Activated CD4-positive, alpha-beta T cell treated with anti-CD3 and anti-CD28 coated beads for 36 hours (primary cell): Measurements from ENCODE around the gene PAX5. TPM values are rescaled to one million over a fixed set of nuclear protein-coding genes. Genes with fewer than 3 reads are reported as not detected.

Source experiments
- ATAC-seq: fragments of 200-7000 bp; cut with Tn5 transposase; one replicate; pipeline ENCODE4 v1.10.0; 2021; ENCODE audit warnings: mild to moderate bottlenecking, moderate library complexity
- CTCF ChIA-PET: fragments of 350-600 bp; sonication (Branson Sonifier 250); formaldehyde crosslinking; loops from one replicate; lab custom pipeline; 2021; ENCODE audit warnings: antibody characterized with exemption; lab: Charles Lee
- POLR2A ChIA-PET: fragments of 350-600 bp; sonication (Branson Sonifier 250); formaldehyde crosslinking; loops from one replicate; lab custom pipeline; 2021; ENCODE audit warnings: antibody characterized with exemption, inconsistent platforms; lab: Charles Lee
- DNase-seq: peaks from one replicate; pipeline ENCODE4 v3.0.0-alpha.2; 2020
- H3K27ac Mint-ChIP-seq: one replicate; pipeline ENCODE4 v1.8.0; 2021; ENCODE audit warnings: mixed read lengths
- H3K27me3 Mint-ChIP-seq: one replicate; pipeline ENCODE4 v1.8.0; 2021; ENCODE audit warnings: mixed read lengths
- H3K36me3 Mint-ChIP-seq: one replicate; pipeline ENCODE4 v1.8.0; 2021; ENCODE audit warnings: low read depth, mixed read lengths
- H3K4me1 Mint-ChIP-seq: one replicate; pipeline ENCODE4 v1.8.0; 2021; ENCODE audit warnings: mixed read lengths
- H3K4me3 Mint-ChIP-seq: one replicate; pipeline ENCODE4 v1.8.0; 2021; ENCODE audit warnings: mild to moderate bottlenecking, moderate library complexity, mixed read lengths
- H3K9me3 Mint-ChIP-seq: one replicate; pipeline ENCODE4 v1.8.0; 2021; ENCODE audit warnings: low read depth, mixed read lengths
- intact Hi-C, 2 experiments: fragments of 100-400 bp; cut with DNase I in 1 of 2; cut with micrococcal nuclease in 1 of 2; formaldehyde crosslinking; loops; one replicate each; pipeline versions ENCODE4 v1.14.2 to v1.15.1; 2022 to 2024; cut with DNase I, micrococcal nuclease
- total RNA-seq, 2 experiments: library from RNA; stranded (reverse); gene quantifications; one replicate each; pipeline ENCODE4 v1.2.3, GENCODE V29; 2021

Gene PAX5
- total RNA-seq, 2 experiments from 2014 or later = 0.21 to 0.51 TPM

- intact Hi-C loops = no loop called here
- CTCF ChIA-PET = interaction anchor here (0.7 to 3.8 kb wide), 2 partner anchors 11 to 24 kb away, joined by 3 to 22 read pairs; no protein-coding TSS in a partner anchor
- no peaks in the 10 kb centered on the region for H3K9me3 Mint-ChIP-seq
- H3K27ac Mint-ChIP-seq = no peak overlapping the region
- POLR2A ChIA-PET = no interaction called here
- H3K27me3 Mint-ChIP-seq = peaks cover 12% of the 10 kb centered on the region
- DNase-seq (no peak), ATAC-seq (no peak)
- H3K4me3 Mint-ChIP-seq = no peak overlapping the region
- H3K36me3 Mint-ChIP-seq = no peaks in the 10 kb centered on the region
- no peaks in the 10 kb centered on the region for H3K4me1 Mint-ChIP-seq
Observed at GRCh38 chr9:36884721-36885120, 149.3 kb downstream of the PAX5 start.

DNA sequence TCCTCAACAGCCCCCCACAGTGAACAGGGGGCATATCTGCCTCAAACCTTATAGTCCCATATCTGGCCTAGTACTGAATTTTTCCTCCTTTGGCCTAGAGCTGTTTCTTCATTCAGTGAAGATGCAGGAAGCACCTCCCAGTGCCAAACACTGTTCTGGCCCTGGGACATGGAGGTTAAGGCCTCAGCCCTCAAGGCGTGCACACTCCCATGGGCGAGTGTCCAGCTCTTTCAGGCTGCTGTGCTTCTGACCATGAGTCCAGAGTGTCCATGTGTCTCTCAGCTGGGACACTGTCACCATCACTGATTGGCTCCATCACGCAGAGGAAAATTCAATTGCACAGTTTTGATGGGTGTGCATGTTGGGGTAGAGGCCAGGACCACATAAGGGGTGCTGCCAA, 151.5 kb downstream of the PAX5 start:
- intact Hi-C loops = no loop called here
- Mint-ChIP-seq H3K27ac (no peak overlapping the region), H3K36me3 (no peaks in the 10 kb centered on the region), H3K4me1 (no peaks in the 10 kb centered on the region), H3K4me3 (no peak overlapping the region), H3K27me3 (peaks cover 11% of the 10 kb centered on the region), H3K9me3 (no peaks in the 10 kb centered on the region)
- no peak for ATAC-seq
- CTCF ChIA-PET = no interaction called here
- no peak for DNase-seq
- POLR2A ChIA-PET = no interaction called here

DNA sequence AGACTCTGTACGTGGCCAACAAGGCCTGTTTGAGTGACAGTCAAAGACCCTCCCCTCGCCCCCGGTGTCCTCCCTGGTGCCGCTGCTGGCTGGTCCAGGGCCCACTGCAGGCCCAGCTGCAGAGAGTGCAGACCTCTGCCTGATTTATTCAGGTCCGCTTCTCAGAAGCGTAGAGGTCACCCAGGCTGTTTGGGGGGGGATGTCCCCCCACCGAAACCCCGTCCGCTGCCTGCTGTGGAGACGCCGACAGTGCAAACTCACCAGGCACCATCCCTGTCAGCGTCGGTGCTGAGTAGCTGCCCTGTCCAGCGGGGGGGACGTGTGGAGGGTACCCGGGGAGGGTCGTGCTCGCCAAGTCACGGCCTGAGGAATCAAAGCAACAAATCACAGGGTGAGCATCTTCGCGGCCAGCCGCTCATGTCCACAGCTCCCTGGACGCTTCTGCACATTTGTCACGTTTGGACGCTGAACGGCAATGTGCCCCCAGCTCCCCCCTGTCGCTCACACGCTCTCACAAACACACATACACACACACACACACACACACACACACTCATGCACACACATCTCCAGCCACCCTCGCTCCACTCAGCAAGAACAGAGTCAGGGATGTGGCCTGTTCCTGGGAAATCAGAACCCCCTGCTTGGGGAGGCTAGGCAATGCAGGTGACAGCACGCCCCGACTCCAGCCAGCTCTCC, 152.2 kb downstream of the PAX5 start:
- CTCF ChIA-PET = no interaction called here
- no peak for DNase-seq
- intact Hi-C loops = no loop called here
- no peaks in the 10 kb centered on the region for H3K9me3 Mint-ChIP-seq
- H3K4me3 Mint-ChIP-seq = no peak overlapping the region
- H3K27me3 Mint-ChIP-seq = peaks cover 11% of the 10 kb centered on the region
- no peaks in the 10 kb centered on the region for H3K36me3 Mint-ChIP-seq
- POLR2A ChIA-PET = no interaction called here
- ATAC-seq = no peak
- H3K27ac Mint-ChIP-seq = no peak overlapping the region
- no peaks in the 10 kb centered on the region for H3K4me1 Mint-ChIP-seq

DNA sequence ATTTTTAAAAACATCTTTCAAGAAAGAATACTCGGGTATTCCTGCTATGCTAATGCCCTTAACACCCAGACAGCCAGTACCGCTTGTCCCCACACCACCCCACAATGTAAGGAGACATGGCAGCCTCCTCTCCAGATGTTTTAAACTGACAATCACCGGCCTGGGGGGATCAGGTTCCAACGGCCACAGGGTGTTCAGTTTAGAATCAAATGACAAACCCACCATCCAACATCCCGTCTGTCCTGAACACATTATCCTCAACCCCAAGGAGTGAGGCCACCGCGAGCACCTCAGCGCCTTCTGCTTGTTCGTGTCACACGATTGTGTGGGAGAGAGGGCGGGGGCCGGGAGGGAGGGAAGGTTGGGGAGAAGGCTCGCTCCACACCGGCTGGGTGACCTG, 152.8 kb downstream of the PAX5 start:
- ATAC-seq (no peak), DNase-seq (no peak)
- Mint-ChIP-seq H3K27ac (no peak overlapping the region), H3K9me3 (no peaks in the 10 kb centered on the region), H3K4me1 (no peaks in the 10 kb centered on the region), H3K4me3 (no peak overlapping the region), H3K27me3 (peaks cover 11% of the 10 kb centered on the region), H3K36me3 (no peaks in the 10 kb centered on the region)
- intact Hi-C loops = no loop called here
- ChIA-PET POLR2A (no interaction called here), CTCF (no interaction called here)

DNA sequence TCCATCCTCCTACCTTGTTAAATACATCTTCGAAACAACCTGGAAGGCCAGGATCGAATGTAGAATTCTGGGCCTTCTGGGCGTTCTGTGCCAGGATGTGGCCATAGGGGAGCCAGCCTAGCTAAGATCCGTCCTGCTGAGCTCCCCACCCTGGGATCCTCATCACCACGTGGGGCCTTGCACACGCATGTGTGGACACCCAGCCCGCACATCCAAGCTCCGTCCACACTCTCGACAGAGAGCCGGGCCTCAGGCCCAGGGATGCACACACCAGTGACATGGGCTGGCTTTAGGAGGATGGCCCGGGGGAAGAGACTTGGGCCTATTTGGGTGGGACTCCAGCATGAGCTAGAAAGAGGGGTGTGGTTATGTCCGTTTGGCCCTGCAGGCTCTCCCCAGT, 154.0 kb downstream of the PAX5 start:
- Mint-ChIP-seq H3K27ac (no peak overlapping the region), H3K4me1 (no peaks in the 10 kb centered on the region), H3K9me3 (no peaks in the 10 kb centered on the region), H3K36me3 (no peaks in the 10 kb centered on the region), H3K4me3 (no peak overlapping the region), H3K27me3 (peaks cover 11% of the 10 kb centered on the region)
- CTCF ChIA-PET = interaction anchor here (0.7 to 1.1 kb wide), 2 partner anchors 10 to 113 kb away, joined by 3 read pairs; no protein-coding TSS in a partner anchor
- ATAC-seq = no peak
- DNase-seq = no peak
- intact Hi-C loops = no loop called here
- POLR2A ChIA-PET = no interaction called here

DNA sequence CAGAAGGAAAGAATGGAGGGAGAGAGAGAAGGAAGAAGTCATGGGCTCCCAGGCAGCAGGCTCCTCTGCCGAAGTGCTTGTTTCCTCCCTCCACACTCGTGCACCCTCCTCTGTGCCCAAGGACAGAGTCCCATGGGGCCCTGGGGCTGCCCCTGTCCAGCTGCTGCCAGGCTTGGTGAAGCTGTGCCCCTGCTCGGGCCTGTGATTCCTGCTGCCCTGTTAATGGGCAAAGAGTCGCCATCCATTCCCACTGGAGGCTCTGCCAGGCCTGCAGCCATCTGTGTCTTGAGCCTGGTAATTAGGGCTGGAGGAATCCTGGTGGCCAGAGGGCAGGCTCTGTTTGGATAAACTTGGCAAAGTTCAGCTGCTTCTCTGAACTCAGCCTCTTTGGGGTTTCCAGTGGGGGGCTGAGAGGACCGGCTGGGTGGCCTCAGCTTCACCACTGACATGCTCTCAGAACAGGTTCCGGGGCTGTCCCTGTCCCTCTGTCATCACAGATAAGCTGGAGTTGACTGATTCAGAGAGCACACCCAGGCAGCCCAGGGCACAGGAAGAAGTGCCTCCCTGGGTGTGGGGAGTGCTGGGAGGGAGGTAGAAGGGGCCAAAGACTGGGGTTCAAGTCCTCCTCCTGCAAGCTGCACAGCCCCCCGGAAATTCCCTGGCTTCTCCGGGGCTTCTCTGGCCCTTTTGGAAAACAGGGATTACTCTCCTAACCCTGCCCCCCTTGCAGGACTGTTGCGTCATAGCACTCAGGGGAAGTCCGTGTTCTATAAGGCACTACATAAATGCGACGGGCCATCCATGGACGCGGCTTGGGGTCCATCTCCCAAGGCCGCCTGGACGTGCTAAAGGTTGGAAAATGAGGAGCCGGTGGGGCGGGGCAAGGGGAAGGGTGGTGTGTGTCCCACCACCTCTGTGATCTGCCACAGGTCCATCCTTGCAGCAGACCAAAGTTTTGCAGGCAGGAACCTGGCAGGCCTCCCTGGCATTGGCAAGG, 154.8 kb downstream of the PAX5 start:
- intact Hi-C loops = loop anchor here (5.0 to 10.0 kb wide), 5 partner anchors 52 to 526 kb away; no protein-coding TSS in a partner anchor
- no peaks in the 10 kb centered on the region for H3K4me1 Mint-ChIP-seq
- ATAC-seq = peak; percentile 99
- H3K9me3 Mint-ChIP-seq = no peaks in the 10 kb centered on the region
- CTCF ChIA-PET = interaction anchor here (1.1 kb wide), 1 partner anchor 9 kb away, joined by 3 read pairs; no protein-coding TSS in a partner anchor
- POLR2A ChIA-PET = no interaction called here
- no peak overlapping the region for H3K27ac Mint-ChIP-seq
- H3K27me3 Mint-ChIP-seq = peaks cover 11% of the 10 kb centered on the region
- H3K36me3 Mint-ChIP-seq = no peaks in the 10 kb centered on the region
- no peak overlapping the region for H3K4me3 Mint-ChIP-seq
- peak; percentile 65 for DNase-seq

DNA sequence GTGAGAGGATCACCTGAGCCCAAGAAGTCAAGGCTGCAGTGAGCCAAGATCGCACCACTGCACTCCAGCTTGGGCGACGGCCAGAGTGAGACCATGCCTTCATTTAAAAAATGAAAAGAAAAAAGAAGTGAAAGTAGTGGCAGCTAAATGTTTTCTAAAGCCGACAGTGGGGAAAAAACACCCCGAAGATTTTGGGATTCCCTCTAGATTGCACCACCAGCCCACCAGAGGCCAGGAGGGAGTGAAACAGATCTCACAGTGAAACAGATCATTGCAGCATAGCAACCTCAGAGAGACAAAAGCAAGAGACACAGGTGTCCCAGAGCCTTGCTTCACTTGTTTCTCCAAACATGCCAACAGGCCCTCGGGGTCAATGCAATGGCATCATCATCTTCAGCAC, 156.8 kb downstream of the PAX5 start:
- POLR2A ChIA-PET = no interaction called here
- no peaks in the 10 kb centered on the region for H3K4me1 Mint-ChIP-seq
- CTCF ChIA-PET = interaction anchor here (0.8 to 6.1 kb wide), 3 partner anchors 18 to 113 kb away, joined by 3 to 92 read pairs (median 4); no protein-coding TSS in a partner anchor

GRCh38 chr9:36876056-36876455, 158.0 kb downstream of the PAX5 start:
- Mint-ChIP-seq H3K27me3 (peaks cover 2% of the 10 kb centered on the region), H3K4me1 (no peaks in the 10 kb centered on the region), H3K4me3 (no peak overlapping the region), H3K36me3 (no peaks in the 10 kb centered on the region), H3K9me3 (no peaks in the 10 kb centered on the region), H3K27ac (no peak overlapping the region)
- ChIA-PET POLR2A (no interaction called here), CTCF (interaction anchor here (0.9 to 6.1 kb wide), 2 partner anchors 114 to 453 kb away, joined by 3 to 92 read pairs; no protein-coding TSS in a partner anchor)
- ATAC-seq (no peak), DNase-seq (no peak)
- intact Hi-C loops = loop anchor here (5.0 to 10.0 kb wide), 5 partner anchors 49 to 529 kb away; no protein-coding TSS in a partner anchor

More for the DNA sequence above, 156.8 kb downstream of the PAX5 start:
- Mint-ChIP-seq H3K27me3 (peaks cover 5% of the 10 kb centered on the region), H3K9me3 (no peaks in the 10 kb centered on the region), H3K4me3 (no peak overlapping the region), H3K36me3 (no peaks in the 10 kb centered on the region), H3K27ac (no peak overlapping the region)
- intact Hi-C loops = loop anchor here (5.0 to 10.0 kb wide), 5 partner anchors 50 to 528 kb away; no protein-coding TSS in a partner anchor
- ATAC-seq = no peak
- no peak for DNase-seq

DNA sequence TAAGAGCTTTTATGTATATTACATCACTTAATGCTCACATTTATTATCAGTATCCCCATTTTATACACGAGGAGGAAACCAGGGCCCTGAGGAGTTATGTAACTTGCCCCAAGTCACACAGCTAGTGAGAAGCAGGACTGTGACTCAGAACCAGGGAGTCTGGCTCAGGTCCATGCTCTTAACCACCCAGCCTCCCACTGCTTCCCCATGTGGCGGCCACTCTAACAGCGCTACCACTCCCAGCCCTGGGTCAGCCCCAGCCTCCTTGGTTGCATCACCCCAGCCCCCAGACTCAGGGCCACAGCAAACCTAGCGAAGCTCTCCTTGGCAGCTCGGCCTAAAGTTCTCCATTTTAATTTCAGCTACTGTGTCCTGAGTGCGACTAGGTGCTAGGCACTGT, 159.1 kb downstream of the PAX5 start:
- DNase-seq (no peak), ATAC-seq (no peak)
- no peak overlapping the region for H3K27ac Mint-ChIP-seq
- H3K36me3 Mint-ChIP-seq = no peaks in the 10 kb centered on the region
- CTCF ChIA-PET = interaction anchor here (0.9 to 6.1 kb wide), 6 partner anchors 9 to 517 kb away, joined by 3 to 92 read pairs (median 6); no protein-coding TSS in a partner anchor
- no peaks in the 10 kb centered on the region for H3K9me3 Mint-ChIP-seq
- intact Hi-C loops = loop anchor here (5.0 to 10.0 kb wide), 7 partner anchors 47 to 530 kb away; no protein-coding TSS in a partner anchor
- POLR2A ChIA-PET = no interaction called here
- H3K4me3 Mint-ChIP-seq = no peak overlapping the region
- peaks cover 2% of the 10 kb centered on the region for H3K27me3 Mint-ChIP-seq
- no peaks in the 10 kb centered on the region for H3K4me1 Mint-ChIP-seq

DNA sequence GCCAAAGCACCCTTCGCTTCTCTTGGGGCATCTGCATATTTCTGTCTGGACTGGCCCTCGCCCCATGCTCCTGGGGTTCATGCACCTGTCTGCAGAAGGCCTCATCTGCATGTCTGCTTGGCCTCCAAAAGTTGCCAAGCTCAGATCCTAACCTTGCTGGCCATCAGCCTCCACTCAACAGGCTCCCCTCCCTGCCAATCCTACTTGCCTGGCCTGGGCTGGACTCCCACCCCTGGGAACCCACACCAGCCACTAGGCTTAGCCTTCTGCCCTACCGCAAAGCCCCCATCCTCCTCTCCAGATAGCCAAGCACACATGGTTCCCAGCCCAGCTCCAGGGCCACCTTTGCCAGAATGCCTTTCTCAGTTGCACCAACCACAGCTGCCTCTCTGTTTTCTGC, 159.8 kb downstream of the PAX5 start:
- Mint-ChIP-seq H3K27ac (no peak overlapping the region), H3K4me1 (no peaks in the 10 kb centered on the region), H3K36me3 (no peaks in the 10 kb centered on the region), H3K4me3 (no peak overlapping the region), H3K9me3 (no peaks in the 10 kb centered on the region), H3K27me3 (peaks cover 2% of the 10 kb centered on the region)
- CTCF ChIA-PET = interaction anchor here (1.0 to 6.1 kb wide), 9 partner anchors 8 to 517 kb away, joined by 3 to 92 read pairs (median 8); no protein-coding TSS in a partner anchor
- ATAC-seq (no peak), DNase-seq (no peak)
- POLR2A ChIA-PET = no interaction called here
- intact Hi-C loops = loop anchor here (5.0 to 10.0 kb wide), 6 partner anchors 48 to 531 kb away; no protein-coding TSS in a partner anchor
